SK-N-MC (cell line): ENCODE results near the gene GIPC1.

Source experiments
- EZH2 ChIP-seq: fragments of 200-600 bp; sonication (generic); IDR thresholded peaks from one replicate; pipeline ENCODE4 v1.6.1; 2017; ENCODE audit warnings: antibody characterized with exemption
- FOXP2 ChIP-seq: optimal IDR thresholded peaks from 2 replicates; pipeline ENCODE3; 2011; ENCODE audit warnings: mild to moderate bottlenecking, moderate library complexity; ENCODE audit not compliant: insufficient read depth; ENCODE audit errors: extremely low read length, control extremely low read depth
- POLR2AphosphoS5 ChIP-seq: IDR thresholded peaks from 2 replicates; pipeline ENCODE4 v1.6.1; 2012; ENCODE audit warnings: mild to moderate bottlenecking, low read depth, low read length, borderline replicate concordance

DNA sequence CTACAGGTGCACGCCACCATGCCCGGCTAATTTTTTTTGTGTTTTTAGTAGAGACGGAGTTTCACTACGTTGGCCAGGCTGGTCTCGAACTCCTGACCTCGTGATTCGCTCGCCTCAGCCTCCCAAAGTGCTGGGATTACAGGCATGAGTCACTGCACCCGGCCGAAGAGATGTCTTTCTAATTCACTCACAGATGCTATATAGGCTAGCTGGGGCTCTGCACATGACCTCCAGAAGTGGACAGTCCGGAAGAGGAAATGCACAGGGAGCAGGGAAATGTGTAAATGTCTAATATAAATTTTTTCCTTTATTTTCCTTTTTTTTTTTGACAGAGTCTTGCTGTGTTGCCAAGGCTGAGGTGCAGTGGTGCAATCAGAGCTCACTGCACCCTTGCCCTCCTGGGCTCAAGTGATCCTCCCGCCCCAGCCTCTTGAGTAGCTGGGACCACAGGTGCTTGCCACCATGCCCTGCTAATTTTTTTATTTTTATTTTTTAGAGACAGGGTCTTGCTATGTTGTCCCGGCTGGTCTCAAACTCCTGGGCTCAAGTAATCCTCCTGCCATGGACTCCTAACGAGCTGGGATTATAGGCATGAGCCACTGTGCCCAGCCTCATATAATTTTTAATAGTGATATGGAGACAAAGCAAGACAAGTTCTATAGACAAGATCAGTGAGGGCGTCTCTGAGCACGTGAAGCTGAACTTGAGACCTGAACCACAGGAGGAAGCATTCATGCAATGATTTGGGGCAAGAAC is 8.4 kb downstream of the GIPC1 start:
- TF ChIP-seq EZH2 (no peak), POLR2AphosphoS5 (no peak), FOXP2 (no peak)
